Stomach (tissue), 4 donors: ENCODE measurements around the gene TSFM.

ENCODE experiments used
- POLR2A ChIP-seq, 4 donors: fragments of 450-650 bp; IDR thresholded peaks; one replicate each; pipeline ENCODE4 v1.6.1; 2016; ENCODE audit warnings: antibody characterized with exemption in 4 of 4, control low read depth in 2 of 4, mild to moderate bottlenecking in 1 of 4, moderate library complexity in 1 of 4
- POLR2AphosphoS5 ChIP-seq, 3 donors: sonication (generic); formaldehyde crosslinking; IDR thresholded peaks; one replicate each; pipeline ENCODE4 v1.6.1; 2016; ENCODE audit warnings: antibody characterized with exemption in 3 of 3
- TF ChIP-seq, protein P1 (sequence below), 7 experiments: fragments of 450-650 bp in 4 of 7; fragments of 200-600 bp in 3 of 7; sonication (generic) in 3 of 7; IDR thresholded peaks; one replicate each; pipeline ENCODE4 v1.5.1; 2016 to 2019; ENCODE audit warnings: antibody characterized with exemption in 7 of 7, control low read depth in 2 of 7, mild to moderate bottlenecking in 1 of 7

DNA sequence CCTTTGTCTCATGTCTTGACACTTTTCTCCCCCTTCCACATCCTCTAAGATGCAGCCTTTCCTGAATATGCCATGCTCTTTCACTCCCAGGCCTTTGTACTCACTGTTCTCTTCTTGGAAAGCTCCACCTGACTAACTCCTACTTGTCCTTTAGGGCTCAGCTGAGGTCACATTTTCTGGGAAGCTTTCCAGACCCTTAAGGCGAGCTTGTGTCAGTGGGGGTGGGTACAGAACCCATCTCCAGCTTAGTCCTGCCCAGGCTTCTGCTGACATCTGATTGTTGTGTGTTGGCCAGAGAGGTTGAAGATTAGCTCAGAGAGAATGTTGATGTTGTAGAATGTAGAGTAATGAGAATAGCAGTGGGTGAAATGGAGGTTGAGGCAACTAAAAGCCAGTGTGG lies 2.9 kb upstream of the TSFM start:
- TF ChIP-seq, protein P1, sequence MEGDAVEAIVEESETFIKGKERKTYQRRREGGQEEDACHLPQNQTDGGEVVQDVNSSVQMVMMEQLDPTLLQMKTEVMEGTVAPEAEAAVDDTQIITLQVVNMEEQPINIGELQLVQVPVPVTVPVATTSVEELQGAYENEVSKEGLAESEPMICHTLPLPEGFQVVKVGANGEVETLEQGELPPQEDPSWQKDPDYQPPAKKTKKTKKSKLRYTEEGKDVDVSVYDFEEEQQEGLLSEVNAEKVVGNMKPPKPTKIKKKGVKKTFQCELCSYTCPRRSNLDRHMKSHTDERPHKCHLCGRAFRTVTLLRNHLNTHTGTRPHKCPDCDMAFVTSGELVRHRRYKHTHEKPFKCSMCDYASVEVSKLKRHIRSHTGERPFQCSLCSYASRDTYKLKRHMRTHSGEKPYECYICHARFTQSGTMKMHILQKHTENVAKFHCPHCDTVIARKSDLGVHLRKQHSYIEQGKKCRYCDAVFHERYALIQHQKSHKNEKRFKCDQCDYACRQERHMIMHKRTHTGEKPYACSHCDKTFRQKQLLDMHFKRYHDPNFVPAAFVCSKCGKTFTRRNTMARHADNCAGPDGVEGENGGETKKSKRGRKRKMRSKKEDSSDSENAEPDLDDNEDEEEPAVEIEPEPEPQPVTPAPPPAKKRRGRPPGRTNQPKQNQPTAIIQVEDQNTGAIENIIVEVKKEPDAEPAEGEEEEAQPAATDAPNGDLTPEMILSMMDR (IDR thresholded peaks at IDR 0.05) = no peak
- TF ChIP-seq POLR2AphosphoS5 (IDR thresholded peaks at IDR 0.05) = no peak
- no peak for TF ChIP-seq POLR2A (IDR thresholded peaks at IDR 0.05)
